ENCODE results near the gene KY. TPM values are rescaled to one million over a fixed set of nuclear protein-coding genes. Genes with fewer than 3 reads are reported as not detected.

The KY gene
- total RNA-seq, 2 donors from 2014 or later, result 0.21 TPM; not detected in 1

GRCh38 chr3:134625885-134626741 lies 24.7 kb downstream of the KY start:
- ATAC-seq, result no peak
- no peak for DNase-seq
- intact Hi-C loops (cut with DNase I), result no loop called here

DNA sequence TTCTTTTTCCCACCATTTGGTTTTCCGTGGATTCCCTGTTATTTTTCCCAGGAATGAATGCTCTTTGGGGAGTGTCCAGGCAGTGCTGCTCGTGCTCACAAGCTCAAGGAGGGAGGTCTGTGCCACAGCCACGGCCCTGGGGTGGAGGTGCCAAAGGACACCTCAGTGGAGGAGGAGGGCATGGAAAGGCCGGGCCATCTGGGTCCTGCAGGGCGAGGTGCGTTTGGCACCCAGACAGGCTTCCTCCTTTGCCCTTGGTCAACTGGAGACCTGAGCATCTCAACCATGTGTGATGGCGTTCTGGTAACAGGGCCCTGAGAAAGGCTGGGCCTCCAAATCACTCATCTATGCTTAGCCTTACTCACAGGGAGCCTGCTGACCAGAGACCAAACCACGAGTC lies 25.4 kb downstream of the KY start:
- DNase-seq (no peak), ATAC-seq (no peak)
- intact Hi-C loops (cut with DNase I), result no loop called here

- intact Hi-C loops (cut with DNase I), result no loop called here
- no peak for ATAC-seq
- no peak for DNase-seq
These were observed 26.1 kb downstream of the KY start for GRCh38 chr3:134624537-134625287.

GRCh38 chr3:134623615-134624245 lies 27.1 kb downstream of the KY start:
- DNase-seq (no peak), ATAC-seq (no peak)
- intact Hi-C loops (cut with DNase I), result no loop called here

DNA sequence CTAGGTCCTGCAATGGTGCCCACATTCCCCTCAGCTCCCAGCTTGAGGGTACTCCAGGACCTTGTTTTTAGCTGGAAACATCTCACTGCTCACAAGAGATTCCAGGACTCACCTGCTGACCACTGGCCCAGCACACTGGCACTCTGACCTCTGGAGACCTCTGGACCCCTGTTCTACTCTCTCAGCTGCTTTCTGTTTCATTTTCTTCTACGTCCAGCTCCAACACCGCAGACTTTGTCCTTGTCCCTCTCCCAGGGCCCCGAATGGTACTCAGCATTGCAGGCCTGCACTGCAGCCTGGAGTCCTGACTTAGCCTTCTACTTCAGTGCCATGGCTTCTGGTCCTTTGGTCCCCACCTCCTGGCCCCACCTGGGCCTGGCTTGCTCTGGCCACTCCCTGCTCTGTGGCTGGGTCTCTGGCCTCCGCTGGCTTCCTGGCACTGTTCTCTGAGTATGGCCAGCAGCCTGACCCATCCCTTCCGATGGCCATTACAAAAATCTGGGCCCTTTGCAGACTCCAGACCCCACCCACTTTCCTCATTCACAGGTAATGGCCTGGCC lies 27.9 kb downstream of the KY start:
- ATAC-seq (no peak), DNase-seq (no peak)
- intact Hi-C loops (cut with DNase I), result no loop called here

DNA sequence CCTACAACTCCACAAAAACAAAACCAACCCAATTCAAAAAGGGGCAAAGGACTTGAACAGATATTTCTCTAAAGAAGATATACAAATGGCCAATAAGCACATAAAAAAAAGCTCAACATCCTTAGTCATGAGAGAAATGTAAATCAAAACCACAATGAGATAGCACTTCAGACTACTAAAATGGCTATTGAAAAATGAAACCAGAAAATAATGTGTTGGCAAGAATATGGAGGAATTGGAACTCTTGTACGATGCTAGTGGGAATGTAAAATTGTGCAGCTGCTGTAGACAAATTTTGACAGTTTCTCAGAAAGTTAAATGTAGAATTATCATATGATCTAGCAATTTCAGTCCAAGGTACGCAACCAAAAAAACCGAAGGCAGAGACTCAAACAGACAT lies 29.0 kb downstream of the KY start:
- ATAC-seq (no peak), DNase-seq (no peak)
- intact Hi-C loops (cut with DNase I), result no loop called here

GRCh38 chr3:134620476-134621115 lies 30.2 kb downstream of the KY start:
- DNase-seq (no peak), ATAC-seq (no peak)
- intact Hi-C loops (cut with DNase I), result no loop called here

DNA sequence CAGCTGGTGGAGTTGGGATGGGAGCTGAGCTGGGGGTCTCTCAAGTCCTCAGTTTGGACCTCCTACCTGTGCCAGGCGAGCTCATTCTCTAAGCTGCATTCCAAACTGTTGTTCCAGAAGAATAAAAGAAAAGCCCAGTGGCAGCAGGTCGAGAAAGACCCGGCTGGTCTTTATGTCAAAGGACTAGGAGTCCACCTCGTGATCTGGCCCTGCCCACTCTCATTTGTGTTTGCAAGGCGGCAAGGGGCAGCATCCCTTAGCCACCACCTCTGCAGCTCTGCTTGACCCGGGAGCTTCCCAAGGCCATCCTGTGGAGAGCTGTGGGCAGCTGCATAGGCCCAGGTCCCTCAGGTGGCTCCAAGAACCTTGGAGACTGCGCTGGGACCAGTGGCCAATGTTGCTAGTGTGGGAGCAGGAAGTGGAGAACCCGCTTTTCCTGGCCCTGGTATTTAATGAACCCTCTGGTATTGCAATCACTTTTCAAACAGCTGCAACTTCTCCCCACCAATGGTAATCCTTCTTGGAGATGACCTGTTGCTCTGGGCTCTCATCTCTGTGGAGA lies 30.9 kb downstream of the KY start:
- intact Hi-C loops (cut with DNase I), result no loop called here
- no peak for DNase-seq
- ATAC-seq, result no peak

DNA sequence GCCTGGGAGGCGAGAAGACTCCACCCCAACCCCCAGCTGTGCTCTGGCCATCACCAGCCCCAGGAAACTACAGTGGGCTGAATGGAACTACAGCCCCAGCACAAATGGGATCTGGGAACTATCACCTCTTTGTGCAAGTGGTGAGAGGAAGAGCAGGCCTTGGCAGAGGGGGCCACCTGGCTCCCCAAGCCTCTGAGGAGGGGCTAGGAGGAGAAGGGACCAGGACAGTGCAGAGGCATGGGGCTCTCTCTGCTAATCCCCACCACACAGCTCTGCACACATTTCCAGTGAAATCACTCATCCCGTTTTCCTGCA lies 31.6 kb downstream of the KY start:
- ATAC-seq (no peak), DNase-seq (no peak)
- intact Hi-C loops (cut with DNase I), result no loop called here

DNA sequence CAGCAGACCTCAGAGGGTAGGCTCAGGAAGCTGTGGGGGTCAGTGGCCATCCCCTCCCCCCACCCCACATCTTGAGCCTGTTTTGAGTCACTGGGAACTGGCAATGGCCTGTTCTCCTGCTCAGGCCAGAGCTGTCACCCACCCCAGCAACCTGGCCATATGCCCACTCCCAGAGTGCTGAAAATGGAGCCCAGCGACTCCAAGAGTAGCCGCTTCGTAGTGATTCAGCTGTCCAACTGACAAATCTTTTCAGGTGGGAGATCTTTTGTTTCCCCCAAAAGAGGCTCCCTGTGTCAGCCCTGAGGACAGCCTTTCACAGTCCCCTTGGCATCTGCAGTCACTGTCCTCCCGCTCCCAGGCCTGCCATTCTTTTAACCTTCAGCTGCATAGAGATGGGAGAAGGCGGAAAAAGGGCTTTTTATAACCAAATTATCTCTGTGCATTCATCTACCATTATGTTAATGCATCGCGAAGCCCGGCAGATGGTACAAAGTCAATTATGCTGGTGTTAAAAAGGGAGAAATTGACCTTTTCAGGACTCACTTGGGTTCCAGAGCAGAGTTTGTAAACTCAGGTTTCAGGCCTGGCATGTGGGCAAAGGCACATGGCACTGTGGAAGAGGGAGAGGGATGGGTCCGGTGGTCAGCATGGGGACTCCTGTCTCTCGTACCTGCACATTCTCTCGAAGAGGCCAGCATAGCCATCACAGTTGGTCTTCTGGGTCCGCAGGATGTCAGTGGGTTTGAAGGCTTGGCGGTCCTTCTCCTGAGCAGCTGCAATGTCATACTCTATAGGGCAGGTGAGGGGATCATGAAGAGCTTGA lies 32.1 kb downstream of the KY start:
- intact Hi-C loops (cut with DNase I), result no loop called here
- no peak for ATAC-seq

GRCh38 chr3:134617608-134618477 lies 33.0 kb downstream of the KY start:
- ATAC-seq (no peak), DNase-seq (no peak)
- intact Hi-C loops (cut with DNase I), result no loop called here

More for the DNA sequence above, 32.1 kb downstream of the KY start:
- no peak for DNase-seq

DNA sequence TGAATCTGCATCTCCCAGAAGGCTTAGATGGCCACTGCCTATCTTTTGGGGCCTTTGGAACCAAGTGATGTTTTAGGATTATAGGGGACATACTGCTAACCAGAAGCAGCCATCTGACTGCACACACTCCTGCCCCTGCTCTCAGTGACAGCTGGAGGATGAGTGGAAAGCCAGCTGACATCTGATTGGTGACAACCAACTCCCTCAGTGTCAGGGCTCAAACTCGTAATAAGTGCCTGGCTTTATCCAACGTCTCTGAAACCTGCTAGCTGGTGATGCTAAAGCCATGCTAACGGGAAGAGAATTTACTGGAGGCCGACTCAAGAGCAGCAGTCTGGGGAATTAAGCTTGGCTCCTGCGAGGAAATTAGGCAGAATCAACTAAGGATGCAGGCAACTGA lies 35.1 kb downstream of the KY start:
- DNase-seq, result no peak
- no peak for ATAC-seq
- intact Hi-C loops (cut with DNase I), result no loop called here

DNA sequence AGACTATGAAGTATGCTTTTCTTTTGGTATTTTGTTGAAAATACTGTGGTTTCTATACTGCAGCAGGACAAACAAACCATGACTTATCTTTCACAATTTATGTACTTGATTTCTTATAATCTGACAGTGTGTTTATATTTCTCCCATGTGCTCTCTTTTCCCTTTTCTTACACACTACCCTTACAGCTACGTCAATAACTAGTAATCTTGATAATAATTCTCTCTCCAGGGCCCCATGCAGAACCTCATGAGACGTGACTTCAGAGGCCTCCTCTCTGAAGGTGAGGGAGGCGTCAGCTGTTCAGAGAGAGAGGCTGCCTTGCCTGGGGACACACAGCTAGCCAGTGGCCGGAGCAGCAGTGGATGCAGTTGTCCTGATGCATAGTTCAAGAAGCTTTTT lies 35.9 kb downstream of the KY start:
- DNase-seq, result no peak
- ATAC-seq, result no peak
- intact Hi-C loops (cut with DNase I), result no loop called here

- intact Hi-C loops (cut with DNase I), result no loop called here
- DNase-seq, result no peak
- no peak for ATAC-seq
These were observed 37.8 kb downstream of the KY start for GRCh38 chr3:134613006-134613520.

GRCh38 chr3:134611516-134611915 lies 39.3 kb downstream of the KY start:
- no peak for ATAC-seq
- intact Hi-C loops (cut with DNase I), result no loop called here
- no peak for DNase-seq

GRCh38 chr3:134610432-134611385 lies 40.1 kb downstream of the KY start:
- no peak for DNase-seq
- intact Hi-C loops (cut with DNase I), result no loop called here
- no peak for ATAC-seq

All from left cardiac atrium (tissue), 4 donors.